ENCODE measurements around the gene FBXO48. TPM values are rescaled to one million over a fixed set of nuclear protein-coding genes. Genes with fewer than 3 reads are reported as not detected.

The FBXO48 gene
- polyA plus RNA-seq, 1 of the 3 experiments (the other 2 are of a cell fraction) = 0.30 TPM

- H3K9ac ChIP-seq = no peak overlapping the region
- no peak overlapping the region for H2AFZ ChIP-seq (ENCODE audit: low read depth)
- H3F3A ChIP-seq (replicated peaks; ENCODE audit: insufficient read depth) = peaks cover 6% of the 10 kb centered on the region
- no peak overlapping the region for H3K4me3 ChIP-seq (ENCODE audit: low read depth in 2 of 2, low read length in 1 of 2)
- CTCF ChIA-PET = interaction anchor here (1.3 to 1.8 kb wide), 4 partner anchors 11 to 454 kb away, joined by 3 to 5 read pairs (median 4); partner anchors contain the start of genes APLF and FBXO48
- H3K27me3 ChIP-seq (ENCODE audit: insufficient read depth) = no peaks in the 10 kb centered on the region
- no peaks in the 10 kb centered on the region for H3K79me2 ChIP-seq (ENCODE audit: insufficient read depth)
- no peaks in the 10 kb centered on the region for H3K9me2 ChIP-seq
- H3K9me3 ChIP-seq = no peaks in the 10 kb centered on the region
- 67% methylated on average over 4 of the region's 4 CpGs for WGBS (ENCODE audit: low lambda C conversion rate)
- no peaks in the 10 kb centered on the region for H3K36me3 ChIP-seq (replicated peaks in 1 of 2; ENCODE audit: control insufficient read depth in 1 of 2, insufficient read depth in 2 of 2, low read length in 1 of 2)
- no peak overlapping the region for H3K27ac ChIP-seq (ENCODE audit: low read depth in 2 of 2, low read length in 1 of 2)
- H3K4me2 ChIP-seq = no peak overlapping the region
- TF ChIP-seq YY1 (IDR thresholded peaks at IDR 0.05; ENCODE audit: low read depth) (no peak), TEAD4 (IDR thresholded peaks at IDR 0.05; ENCODE audit: borderline replicate concordance, insufficient read depth) (no peak), GABPA (IDR thresholded peaks at IDR 0.05; ENCODE audit: low read depth) (no peak), NFIC (IDR thresholded peaks at IDR 0.05; ENCODE audit: borderline replicate concordance) (no peak), CHD2 (IDR thresholded peaks at IDR 0.05; ENCODE audit: low read length, partially characterized antibody) (no peak), ELF1 (IDR thresholded peaks at IDR 0.05) (no peak), ZBTB33 (IDR thresholded peaks at IDR 0.05; ENCODE audit: borderline replicate concordance, low read depth) (no peak)
- TF ChIP-seq, protein P1, sequence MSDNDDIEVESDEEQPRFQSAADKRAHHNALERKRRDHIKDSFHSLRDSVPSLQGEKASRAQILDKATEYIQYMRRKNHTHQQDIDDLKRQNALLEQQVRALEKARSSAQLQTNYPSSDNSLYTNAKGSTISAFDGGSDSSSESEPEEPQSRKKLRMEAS (IDR thresholded peaks at IDR 0.05; ENCODE audit: low read depth) = no peak
- no peak for DNase-seq
- no peaks in the 10 kb centered on the region for H4K20me1 ChIP-seq (ENCODE audit: insufficient read depth)
- no peaks in the 10 kb centered on the region; a peak in 2 of 4 replicates for H3K4me1 ChIP-seq (ENCODE audit: control insufficient read depth in 1 of 2, insufficient read depth in 2 of 2, low read depth in 1 of 2, low read length in 1 of 2)
- POLR2A ChIA-PET = no interaction called here
Observed at GRCh38 chr2:68456198-68456597, 10.9 kb downstream of the FBXO48 start.

DNA sequence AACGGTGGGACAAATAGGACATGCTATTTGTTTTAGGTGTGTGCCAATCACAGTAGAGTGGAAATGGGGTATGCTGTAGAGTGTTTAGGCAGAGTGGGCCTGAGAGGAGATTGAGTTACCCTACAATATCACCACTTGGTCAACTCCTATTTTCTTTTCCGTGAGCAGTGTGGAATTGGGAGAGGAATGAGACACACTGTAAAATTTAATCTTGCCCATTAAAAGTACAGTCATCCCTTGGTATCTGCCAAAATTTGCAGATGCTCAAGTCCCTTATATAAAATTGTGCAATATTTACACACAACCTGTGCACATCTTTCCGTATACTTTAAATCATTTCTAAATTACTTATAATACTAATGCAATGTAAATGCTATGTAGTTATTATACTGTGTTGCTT lies 12.4 kb downstream of the FBXO48 start:
- 87% methylated on average over 3 of the region's 3 CpGs for WGBS (ENCODE audit: low lambda C conversion rate)
- Histone ChIP-seq H3K4me1 (ENCODE audit: control insufficient read depth in 1 of 2, insufficient read depth in 2 of 2, low read depth in 1 of 2, low read length in 1 of 2) (no peaks in the 10 kb centered on the region; a peak in 2 of 4 replicates), H3K9me2 (no peaks in the 10 kb centered on the region), H3K36me3 (replicated peaks in 1 of 2; ENCODE audit: control insufficient read depth in 1 of 2, insufficient read depth in 2 of 2, low read length in 1 of 2) (no peaks in the 10 kb centered on the region), H2AFZ (ENCODE audit: low read depth) (no peak overlapping the region), H4K20me1 (ENCODE audit: insufficient read depth) (no peaks in the 10 kb centered on the region), H3K4me3 (ENCODE audit: low read depth in 2 of 2, low read length in 1 of 2) (no peak overlapping the region), H3K9me3 (no peaks in the 10 kb centered on the region), H3F3A (replicated peaks; ENCODE audit: insufficient read depth) (peaks cover 6% of the 10 kb centered on the region), H3K27me3 (ENCODE audit: insufficient read depth) (no peaks in the 10 kb centered on the region), H3K27ac (ENCODE audit: low read depth in 2 of 2, low read length in 1 of 2) (no peak overlapping the region), H3K4me2 (no peak overlapping the region), H3K9ac (no peak overlapping the region), H3K79me2 (ENCODE audit: insufficient read depth) (no peaks in the 10 kb centered on the region)
- POLR2A ChIA-PET = no interaction called here
- DNase-seq = no peak
- no peak for TF ChIP-seq CHD2 (IDR thresholded peaks at IDR 0.05; ENCODE audit: low read length, partially characterized antibody)
- TF ChIP-seq, protein P2, sequence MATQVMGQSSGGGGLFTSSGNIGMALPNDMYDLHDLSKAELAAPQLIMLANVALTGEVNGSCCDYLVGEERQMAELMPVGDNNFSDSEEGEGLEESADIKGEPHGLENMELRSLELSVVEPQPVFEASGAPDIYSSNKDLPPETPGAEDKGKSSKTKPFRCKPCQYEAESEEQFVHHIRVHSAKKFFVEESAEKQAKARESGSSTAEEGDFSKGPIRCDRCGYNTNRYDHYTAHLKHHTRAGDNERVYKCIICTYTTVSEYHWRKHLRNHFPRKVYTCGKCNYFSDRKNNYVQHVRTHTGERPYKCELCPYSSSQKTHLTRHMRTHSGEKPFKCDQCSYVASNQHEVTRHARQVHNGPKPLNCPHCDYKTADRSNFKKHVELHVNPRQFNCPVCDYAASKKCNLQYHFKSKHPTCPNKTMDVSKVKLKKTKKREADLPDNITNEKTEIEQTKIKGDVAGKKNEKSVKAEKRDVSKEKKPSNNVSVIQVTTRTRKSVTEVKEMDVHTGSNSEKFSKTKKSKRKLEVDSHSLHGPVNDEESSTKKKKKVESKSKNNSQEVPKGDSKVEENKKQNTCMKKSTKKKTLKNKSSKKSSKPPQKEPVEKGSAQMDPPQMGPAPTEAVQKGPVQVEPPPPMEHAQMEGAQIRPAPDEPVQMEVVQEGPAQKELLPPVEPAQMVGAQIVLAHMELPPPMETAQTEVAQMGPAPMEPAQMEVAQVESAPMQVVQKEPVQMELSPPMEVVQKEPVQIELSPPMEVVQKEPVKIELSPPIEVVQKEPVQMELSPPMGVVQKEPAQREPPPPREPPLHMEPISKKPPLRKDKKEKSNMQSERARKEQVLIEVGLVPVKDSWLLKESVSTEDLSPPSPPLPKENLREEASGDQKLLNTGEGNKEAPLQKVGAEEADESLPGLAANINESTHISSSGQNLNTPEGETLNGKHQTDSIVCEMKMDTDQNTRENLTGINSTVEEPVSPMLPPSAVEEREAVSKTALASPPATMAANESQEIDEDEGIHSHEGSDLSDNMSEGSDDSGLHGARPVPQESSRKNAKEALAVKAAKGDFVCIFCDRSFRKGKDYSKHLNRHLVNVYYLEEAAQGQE (IDR thresholded peaks at IDR 0.05; ENCODE audit: low read depth, low read length) = no peak
- TF ChIP-seq GABPA (IDR thresholded peaks at IDR 0.05; ENCODE audit: low read depth) = no peak
- no peak for TF ChIP-seq GATA2 (CRISPR knock-in tag; IDR thresholded peaks at IDR 0.05)
- no peak for TF ChIP-seq USF1 (IDR thresholded peaks at IDR 0.05; ENCODE audit: borderline replicate concordance, low read depth)
- no peak for TF ChIP-seq SMC3 (IDR thresholded peaks at IDR 0.05; ENCODE audit: low read depth, low read length)
- TF ChIP-seq ELF1 (IDR thresholded peaks at IDR 0.05) = no peak
- TF ChIP-seq MXI1 (IDR thresholded peaks at IDR 0.05; ENCODE audit: low read depth, low read length) = no peak
- TF ChIP-seq, protein P1 (IDR thresholded peaks at IDR 0.05; ENCODE audit: low read depth) = no peak
- TF ChIP-seq RAD21 (IDR thresholded peaks at IDR 0.05; ENCODE audit: low read length) = no peak
- CTCF ChIA-PET = interaction anchor here (1.1 to 2.5 kb wide), 4 partner anchors 8 to 471 kb away, joined by 3 to 21 read pairs (median 12); no protein-coding TSS in a partner anchor

All from SK-N-SH (cell line).